Liver (tissue), 3 donors: ENCODE results near the gene UNKL.

Source experiments
- CTCF ChIP-seq: fragments of 150-350 bp; IDR thresholded peaks from 2 replicates; pipeline ENCODE4 v1.5.1; 2017; ENCODE audit warnings: improper control_type of control experiment, low read depth, low read length; ENCODE audit not compliant: missing input control
- FOXA1 ChIP-seq: IDR thresholded peaks from 2 replicates; pipeline ENCODE4 v1.6.1; 2016; ENCODE audit warnings: antibody characterized with exemption
- GABPA ChIP-seq, 2 donors: IDR thresholded peaks in 1 of 2; conservative IDR thresholded peaks in 1 of 2; 2 replicates each; pipeline ENCODE4 v1.6.1; 2016; ENCODE audit warnings: antibody characterized with exemption in 2 of 2, mild to moderate bottlenecking in 1 of 2, moderate library complexity in 1 of 2
- RXRA ChIP-seq, 2 donors: IDR thresholded peaks; 2 replicates each; pipeline ENCODE4 v1.6.1; 2017 to 2018; ENCODE audit warnings: antibody characterized with exemption in 2 of 2, mild to moderate bottlenecking in 1 of 2
- donor health status: healthy.
- donor health status: healthy.

- TF ChIP-seq CTCF: no peak
- TF ChIP-seq GABPA (IDR thresholded peaks at IDR 0.05 in 1 of 2, conservative IDR thresholded peaks at IDR 0.05 in 1 of 2): no peak
- no peak for TF ChIP-seq FOXA1
- no peak for TF ChIP-seq RXRA (IDR thresholded peaks at IDR 0.05)
Observed at GRCh38 chr16:1398351-1398750, 16.2 kb downstream of the UNKL start.
